Stimulated activated CD4-positive, alpha-beta T cell treated with anti-CD3 and anti-CD28 coated beads, Interleukin-2, amount 100 ng/mL, for 48 hours (primary cell): ENCODE measurements around the gene HIPK1.
"Not testable (repeated sequence)": the region's sequence is repeated elsewhere in the genome, so short reads cannot be mapped to it uniquely, and the experiment has no call there.

Source experiments
- DNase-seq, 2 donors: peaks; one replicate each; pipeline ENCODE4 v3.0.0-alpha.2; 2020

The HIPK1 gene

DNA sequence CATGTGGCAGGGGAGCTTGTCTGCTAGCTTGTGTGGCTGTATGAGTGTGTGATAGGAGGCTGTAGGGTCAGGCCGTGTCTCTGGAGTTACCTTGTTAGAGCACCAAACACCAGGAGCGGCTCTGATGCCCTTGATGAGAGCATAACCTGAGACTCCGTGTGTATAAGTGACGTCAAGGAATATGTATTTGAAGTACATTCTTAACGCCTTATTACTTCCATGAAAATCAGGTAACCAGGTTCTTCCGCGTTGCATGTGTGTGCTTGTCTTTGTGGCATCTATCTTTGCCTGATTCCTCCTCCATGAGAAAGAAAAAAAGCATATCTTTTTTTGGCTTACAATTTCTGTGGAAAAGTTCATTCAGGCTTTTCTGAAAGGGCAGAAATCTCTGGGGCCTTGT, 54.7 kb downstream of the HIPK1 start:
- DNase-seq = no peak

DNA sequence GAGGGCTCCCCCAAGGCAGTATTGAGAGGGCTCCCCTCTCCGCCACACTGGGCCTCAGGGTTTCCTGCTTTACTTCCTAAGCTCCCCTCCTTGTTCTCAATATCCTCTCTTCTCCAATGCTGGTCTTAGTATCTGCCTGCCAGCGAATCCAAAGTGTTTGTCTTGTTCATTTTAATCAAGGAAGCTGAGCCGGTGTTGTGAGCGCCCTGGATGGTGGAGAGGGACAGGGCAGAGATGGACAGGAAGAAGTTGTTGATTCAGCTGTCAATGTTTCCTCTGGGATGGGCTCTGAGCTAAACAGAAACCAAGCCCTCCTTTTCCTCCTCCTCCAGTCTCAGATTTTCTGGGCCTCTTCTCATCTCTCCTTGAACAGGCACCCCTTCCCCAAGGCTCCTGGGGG, 55.6 kb downstream of the HIPK1 start:
- no peak for DNase-seq

DNA sequence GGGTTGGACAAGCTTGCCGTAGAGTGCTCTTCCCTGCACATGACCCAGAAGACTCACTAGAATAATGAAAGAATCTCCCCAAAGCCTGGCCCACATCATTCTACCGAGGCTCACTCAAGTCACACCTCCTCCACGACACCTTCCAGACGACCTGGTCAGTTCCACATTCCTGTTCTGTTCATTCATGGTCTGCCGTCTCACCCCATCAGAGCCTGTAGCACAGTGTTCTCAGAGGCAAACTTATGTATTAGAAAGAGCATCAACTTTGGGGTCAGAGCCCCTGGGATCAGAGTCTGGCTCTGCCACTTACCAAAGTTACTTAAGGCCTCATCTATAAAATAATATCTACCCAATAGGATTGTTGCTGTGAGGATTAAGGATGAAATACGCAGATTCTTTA, 57.7 kb downstream of the HIPK1 start:
- no peak for DNase-seq

DNA sequence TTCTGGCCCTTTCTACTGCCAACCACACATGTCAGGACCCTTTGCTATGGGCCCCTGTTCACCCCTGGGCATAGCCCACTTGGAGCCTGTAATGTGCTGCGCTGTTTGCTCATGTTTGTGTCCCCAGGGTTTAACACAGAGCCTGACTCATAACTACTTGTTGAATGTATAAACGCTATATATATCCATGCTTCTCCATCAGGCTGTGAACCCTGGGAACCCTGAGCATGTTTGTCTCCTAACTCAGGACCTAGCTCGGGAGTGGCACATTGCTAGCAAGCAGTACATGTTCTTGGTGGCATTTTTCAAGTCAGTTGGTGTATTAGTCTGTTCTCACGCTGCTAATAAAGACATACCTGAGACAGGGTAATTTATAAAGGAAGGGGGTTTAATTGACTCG, 58.1 kb downstream of the HIPK1 start:
- no peak for DNase-seq

DNA sequence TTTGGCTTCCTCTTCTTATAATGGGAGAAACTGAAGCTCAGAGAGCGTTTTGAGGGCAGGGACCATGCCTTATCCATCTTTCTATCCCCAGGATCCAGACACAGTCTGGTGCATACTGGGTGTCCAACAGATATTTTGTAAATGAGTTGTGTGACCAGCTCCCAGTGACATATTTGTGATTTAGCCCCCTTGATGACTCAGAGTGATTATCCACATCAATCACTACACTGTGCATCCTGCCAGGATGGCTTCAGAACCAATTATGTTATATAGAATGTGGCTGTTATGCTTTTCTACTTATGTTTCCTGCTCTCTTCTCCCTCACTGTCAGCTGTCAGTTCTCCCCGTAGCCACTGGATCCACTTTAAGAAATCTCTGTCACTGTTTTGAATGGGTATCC, 61.4 kb downstream of the HIPK1 start:
- no peak for DNase-seq

DNA sequence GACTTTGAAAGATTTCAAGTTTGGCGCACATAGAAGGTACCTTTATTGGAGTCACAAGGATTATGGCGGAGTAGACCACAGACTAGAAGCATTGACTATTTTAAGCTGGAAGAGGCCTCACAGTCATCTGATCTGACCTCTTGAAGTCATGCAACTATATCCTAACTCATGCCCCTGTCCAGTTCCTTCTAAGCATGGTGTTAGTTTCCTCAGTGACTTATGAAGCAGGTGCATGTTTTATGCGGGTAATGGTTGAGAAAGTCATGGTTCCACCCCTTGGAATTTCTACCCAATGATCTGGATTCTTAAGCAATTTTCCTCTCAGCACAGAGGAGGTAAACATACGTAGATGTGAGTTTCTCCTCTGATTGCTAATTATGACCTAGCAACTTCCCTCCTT, 61.8 kb downstream of the HIPK1 start:
- DNase-seq = no peak

DNA sequence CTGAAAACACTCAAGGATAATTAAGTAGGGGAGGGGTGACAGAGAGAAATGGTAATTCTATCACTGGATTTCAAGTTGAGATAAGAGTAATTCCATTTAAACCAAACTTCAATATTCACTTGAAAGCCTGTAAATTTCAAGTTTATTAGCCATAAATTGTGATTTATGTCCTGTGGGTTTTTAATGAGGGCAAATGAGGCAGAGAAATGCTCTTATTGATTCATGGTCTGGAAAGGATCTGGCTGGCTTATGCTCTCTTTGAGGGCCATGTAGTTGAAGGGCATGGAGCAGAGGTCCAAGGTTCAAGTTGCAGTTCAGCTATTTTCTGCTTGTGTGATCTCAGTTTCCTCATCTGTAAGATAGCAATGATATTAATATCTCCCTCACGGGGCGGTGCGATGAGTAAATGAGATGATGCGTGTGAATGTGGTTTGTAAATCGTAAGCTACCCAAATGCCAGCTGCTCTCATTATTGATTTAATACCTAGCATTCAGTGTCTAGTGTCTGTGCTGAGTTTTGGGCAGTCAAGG, 62.4 kb downstream of the HIPK1 start:
- DNase-seq = no peak

DNA sequence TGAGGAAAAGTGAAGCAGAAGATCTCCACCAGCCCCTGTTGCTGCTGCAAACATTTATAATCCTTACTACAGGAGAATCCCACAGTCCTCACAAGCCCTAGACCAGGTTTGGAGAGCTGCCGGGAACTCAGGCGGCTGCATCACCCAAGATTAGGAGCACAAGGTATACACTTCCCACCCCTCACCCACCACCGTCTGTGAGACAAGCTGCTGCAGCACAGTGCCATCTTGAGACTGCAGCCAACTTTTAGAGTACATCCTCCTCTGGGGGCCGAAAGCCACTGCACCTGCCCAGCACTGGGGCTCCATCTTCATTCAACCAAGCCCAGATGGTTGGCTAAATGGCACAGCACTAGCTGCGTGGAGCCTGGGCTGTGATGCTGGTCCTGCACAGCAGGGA, 63.9 kb downstream of the HIPK1 start:
- DNase-seq = no peak

DNA sequence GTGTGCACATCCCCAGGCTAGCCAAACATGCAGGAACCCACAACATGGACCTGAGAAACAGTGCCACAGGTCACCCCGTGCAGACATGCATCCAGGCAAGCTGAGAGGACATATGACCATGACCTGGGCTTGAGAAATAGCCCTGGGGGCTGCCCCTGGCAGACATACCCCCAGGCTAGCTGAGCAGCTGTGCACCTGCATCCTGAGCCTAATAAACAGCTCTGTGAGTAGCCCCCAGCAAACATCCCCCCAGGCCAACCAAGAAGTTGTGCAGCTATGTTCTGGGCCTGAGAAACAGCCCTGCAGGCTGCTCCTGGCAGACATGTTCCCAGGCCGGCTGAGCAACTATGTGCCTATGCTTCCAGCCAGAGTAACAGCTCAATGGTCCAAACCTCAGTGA, 64.6 kb downstream of the HIPK1 start:
- DNase-seq = no peak

DNA sequence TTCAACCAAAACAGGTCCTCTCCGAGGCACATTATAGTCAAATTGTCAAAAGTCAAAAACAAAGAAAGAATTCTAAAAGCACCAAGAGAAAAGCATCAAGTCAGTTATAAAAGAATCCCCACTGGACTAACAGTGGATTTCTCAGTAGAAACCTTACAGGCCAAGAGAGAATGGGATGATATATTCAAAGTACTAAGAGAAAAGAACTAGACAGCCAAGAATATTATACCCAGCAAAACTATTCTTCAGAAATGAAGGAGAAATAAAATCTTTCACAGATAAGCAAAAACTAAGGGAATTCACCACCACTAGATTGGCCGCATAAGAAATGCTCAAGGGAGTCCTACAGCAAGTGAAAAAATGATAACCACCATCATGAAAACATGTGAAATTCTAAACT, 66.3 kb downstream of the HIPK1 start:
- no peak for DNase-seq

DNA sequence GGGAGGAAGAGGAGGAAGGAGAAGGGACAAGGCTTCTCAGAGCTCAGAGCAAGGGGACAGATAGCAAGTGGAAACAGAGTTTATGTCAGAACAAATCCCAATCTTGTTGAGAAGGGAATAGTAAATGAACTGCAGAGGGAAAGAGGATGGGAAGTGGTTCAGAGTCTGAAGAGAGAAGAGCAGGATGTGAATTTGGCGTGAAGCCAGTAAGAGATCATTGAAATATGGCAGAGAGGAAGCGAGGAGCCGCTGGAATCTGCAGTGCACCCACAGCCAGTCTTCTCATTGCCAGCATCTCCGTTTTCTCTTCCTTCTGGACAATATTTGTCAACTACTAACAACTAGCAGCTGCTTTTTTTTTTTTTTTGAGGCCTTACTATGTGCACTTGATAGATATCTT, 69.2 kb downstream of the HIPK1 start:
- DNase-seq = no peak

DNA sequence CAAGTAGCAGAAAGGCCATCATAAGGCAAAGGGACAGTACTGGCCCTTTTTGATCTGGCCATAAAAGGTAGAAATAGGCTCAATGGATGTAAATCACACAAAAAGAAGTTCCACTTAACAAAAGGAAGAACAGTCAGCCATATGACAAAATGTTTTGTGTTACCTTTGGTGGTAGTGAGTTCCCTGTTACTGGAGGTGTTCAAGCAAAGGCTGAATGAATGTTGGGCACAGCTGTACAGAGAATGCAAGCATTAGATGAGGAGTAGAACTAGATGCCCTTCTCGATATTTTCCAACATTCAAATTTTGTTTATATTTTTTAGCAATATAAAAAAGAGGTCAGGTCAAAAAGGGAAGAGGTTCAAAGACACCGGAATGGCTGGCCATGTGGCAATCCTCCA, 70.1 kb downstream of the HIPK1 start:
- no peak for DNase-seq

DNA sequence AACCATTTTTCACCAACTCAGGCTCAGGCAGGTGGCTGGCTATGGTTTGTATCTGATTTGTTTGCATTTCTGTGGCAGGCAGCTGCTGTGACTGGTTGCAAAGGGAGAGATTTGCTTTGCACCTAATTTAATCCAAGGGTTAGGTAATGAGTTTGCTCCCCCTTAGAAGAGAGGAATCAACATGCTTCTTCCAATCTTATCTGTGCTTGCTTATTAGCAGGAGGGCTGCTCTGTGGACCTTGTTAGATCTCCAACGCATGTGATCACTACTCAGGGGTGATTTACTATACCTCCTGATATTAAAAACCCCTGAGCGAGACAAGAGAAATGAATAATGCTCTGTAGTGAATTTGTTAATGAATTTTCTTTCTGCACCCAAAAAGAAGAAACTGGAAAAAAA, 70.7 kb downstream of the HIPK1 start:
- no peak for DNase-seq

DNA sequence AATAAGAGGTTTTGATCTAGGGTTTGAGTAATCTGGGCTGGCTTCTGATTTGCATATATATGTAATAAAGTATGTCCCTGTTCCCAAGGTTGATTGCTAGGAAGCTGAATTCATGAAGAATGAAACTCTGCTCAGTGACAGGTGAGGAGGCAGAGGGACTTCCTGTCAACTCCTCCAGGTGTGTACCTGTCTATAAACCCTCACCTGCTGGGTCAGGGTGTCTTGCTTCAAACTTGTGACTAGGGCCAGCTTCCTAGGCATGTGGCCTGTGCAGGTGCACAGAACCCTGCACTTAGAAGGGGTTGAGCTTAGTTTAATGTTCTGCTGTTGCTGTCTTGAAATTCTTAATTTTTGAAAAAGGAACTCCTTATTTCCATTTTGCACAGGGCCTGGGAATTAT, 71.3 kb downstream of the HIPK1 start:
- no peak for DNase-seq

DNA sequence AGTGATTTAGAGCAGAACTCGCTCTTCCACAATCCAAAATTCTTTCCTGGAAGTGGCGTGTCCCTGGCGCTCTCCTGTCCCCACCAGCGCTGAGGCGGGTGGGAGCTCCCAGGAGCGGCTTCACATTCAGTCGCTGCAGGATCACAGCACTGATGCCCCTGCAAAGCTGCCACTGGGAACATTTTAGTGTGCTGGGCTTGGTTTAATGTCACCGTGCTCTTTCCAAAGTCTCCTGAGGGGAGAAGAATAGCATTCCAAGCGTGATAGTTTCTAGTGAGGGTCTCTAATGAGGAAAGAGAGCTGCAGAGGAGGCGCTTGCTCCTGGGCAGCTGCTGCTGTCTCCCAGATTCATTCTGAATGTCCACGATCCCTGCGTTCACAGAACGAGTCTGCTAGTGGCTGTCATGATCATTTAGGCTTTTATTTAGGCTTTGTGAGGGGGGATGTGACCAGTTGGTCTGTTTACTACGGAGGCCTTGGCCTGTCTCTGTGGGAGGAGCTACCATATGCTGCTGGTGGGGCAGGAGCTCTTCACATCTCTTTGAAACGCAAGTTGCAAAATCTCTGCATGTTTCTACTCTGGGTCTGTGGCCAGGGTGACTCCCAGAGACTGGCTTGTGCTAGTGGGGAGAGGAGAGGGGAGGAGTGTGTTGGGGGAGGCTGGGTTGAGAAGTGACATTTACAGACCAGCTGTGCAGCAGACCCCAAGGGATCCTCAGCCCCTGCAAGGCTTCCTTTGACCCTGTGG, 73.5 kb downstream of the HIPK1 start:
- no peak for DNase-seq

DNA sequence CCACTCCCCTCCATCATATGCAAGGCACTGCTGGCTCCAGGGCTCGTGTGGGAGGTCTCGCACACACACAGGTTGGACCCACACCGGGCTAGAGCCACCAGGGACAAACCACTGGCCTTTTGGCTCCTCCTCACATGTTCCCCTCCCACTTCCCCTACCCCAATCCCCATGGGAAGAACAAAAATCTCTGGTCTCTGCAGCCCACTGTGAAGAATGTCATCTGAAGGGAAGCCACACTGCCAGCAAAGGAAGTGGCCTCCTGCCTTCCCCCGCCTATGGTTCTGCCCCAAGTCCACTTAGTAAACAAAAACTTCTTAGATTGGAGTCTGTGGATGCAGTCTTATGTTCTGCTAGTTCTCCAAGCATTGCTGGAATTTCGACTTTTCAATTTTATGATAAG, 74.3 kb downstream of the HIPK1 start:
- DNase-seq = no peak

DNA sequence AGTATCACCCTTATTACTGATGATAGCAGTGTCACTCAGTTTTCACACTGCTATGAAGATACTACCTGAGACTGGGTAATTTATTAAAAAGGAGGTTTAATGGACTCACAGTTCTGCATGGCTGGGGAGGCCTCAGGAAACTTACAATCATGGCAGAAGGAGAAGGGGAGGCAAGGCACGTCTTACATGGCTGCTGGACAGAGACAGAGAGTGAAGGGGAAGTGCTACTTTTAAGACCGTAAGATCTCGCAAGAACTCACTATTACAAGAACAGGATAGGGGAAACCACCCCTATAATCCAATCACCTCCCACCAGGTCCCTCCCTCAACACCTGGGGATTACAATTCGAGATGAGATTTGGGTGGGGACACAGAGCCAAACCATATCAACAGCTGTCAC, 77.7 kb downstream of the HIPK1 start:
- DNase-seq = not testable (repeated sequence)

DNA sequence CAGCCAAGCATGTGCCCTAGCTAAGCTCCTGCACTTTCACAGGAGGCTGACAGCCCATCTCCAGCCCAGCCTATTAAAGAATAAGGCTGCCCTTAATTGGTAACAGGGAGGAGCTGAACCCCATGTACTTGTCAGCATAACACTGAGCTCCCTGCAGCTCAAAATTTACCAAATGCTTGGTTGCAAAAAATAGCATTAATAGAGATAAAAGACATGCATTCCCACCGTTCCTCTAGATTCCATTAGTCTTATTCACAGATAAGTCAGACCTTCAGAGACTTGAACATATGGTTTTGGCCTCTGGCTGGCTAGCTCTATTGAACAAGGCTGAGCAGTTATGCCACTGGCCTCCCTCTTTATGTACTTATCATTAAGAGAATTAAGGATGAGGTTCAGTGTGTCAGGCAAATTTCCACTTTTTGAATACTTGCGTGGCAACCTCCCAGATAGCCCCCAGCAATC, 79.4 kb downstream of the HIPK1 start:
- DNase-seq = no peak

DNA sequence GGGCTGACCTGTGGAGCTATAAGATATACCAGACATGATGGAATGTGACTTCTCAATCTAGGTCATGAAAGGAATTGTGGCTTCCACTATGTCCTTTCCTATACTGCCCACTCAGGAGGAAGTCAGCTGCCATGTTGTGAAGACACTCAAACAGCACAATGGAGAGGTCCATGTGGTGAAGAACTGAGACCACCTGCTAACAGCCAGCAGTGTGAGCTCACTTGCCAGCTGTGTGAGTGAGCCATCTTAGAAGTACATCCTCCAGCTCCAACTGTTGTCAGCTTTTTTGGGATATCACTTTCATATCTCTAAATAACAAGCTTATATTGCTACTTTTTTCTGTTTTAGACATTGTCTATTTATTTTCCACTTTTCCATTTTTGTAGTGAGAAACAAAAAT, 79.9 kb downstream of the HIPK1 start:
- no peak for DNase-seq

DNA sequence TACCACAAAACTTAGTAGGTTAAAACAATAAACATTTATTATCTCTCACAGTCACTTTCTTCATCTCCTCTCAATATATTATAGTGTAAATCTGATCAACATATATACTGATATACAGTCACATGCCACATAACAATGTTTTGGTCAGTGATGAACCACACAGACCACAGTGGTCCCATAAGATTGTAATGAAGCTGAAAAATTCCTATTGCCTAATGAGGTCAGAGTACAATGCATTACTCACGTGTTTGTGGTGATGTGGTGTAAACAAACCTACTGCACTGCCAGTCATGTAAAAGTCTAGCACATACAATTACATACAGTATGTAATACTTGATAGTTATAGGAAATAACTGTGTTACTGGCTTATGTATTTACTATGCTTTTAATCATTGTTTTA, 80.3 kb downstream of the HIPK1 start:
- DNase-seq = no peak

DNA sequence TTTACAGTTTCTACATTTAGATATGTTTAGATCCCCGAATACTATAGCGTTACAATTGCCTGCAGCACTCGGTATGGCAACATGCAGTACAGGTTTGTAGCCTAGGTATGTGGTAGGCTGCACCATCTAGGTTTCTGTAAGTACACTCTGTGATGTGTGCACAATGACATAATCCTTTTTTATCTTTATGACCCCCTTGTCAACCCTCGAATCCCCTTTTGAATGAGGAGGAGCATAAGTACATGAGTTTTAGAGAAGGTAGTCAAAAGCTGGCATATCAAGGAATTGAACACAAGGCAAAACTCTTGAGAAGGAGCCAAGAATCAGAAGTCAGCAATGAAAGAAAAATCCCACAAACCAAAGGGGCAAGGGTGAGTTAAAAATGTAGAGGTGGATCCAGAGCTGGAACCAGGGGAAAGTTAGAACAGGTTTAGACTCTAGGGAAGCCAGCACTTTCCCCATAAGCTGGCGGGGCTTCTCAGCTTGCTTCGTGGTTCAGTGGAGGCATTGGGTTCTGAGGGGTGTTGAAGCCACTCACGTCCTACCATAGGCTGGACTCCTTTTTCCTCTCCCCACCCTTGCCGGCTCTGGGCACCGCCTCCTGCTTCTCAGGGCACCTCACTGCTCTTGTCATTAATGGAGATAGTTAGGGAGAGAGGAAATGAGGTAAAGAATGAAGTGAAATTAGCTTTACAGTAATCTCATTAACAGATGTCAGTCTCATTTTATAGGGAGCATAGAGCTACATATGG, 81.5 kb downstream of the HIPK1 start:
- DNase-seq = no peak

DNA sequence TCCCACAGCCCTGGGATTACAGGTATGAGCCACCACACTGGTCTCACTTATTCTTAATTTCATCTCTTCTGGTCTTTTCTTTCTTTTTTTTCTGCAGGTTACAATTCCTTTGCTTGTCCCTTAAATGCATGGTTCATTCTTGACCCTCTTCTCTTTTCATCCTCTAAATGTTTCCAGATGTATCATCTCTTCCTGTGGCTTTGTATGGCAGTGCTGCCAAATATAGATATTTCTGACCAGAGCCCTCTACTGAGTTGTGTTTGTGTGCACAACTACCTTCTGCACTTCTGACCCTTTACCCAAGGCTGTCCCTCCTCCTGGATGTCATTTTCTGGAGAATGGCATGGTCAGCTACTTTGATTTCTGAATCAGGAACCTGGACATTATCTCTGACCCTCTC, 82.7 kb downstream of the HIPK1 start:
- DNase-seq = no peak

DNA sequence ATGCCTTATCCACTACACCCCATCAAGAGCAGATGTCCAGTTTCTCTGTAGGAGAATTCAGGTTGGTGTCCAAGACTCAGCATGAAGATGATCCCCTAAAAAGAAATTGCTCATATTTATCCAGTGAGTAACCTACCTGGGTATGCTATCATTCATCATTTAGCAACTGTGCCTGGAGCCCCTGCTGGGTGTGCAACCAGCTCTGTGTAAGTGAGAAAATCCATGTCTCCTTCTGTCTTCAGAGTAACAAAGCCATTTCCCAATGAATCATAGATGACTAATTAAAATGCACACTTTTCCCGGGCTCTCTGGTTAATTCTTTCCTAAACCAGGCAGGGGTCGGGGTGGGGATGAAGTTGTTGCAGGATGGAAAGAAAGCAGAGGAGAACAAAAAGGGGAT, 86.0 kb downstream of the HIPK1 start:
- no peak for DNase-seq

DNA sequence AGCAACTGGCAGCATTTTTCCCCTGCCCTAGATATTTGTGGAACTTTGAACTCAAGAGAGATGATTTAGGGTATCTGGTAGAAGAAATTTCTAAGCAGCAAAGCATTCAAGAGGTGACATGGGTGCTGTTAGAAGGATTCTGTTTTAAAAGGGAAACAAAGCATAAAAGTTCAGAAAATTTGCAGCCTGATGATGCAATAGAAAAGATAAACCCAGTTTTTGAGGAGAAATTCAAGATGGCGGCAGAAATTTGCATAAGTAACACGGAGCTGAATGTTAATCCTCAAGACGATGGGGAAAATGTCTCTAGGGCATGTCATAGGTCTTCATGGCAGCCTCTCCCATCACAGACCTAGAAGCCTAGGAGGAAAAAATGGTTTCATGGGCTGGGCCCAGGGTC, 90.6 kb downstream of the HIPK1 start:
- not testable (repeated sequence) for DNase-seq
